Activated naive CD4-positive, alpha-beta T cell treated with anti-CD3 and anti-CD28 coated beads, Interleukin-2, amount 50 U/mL, for 72 hours (primary cell): ENCODE measurements around the gene PRKN. TPM values are rescaled to one million over a fixed set of nuclear protein-coding genes. Genes with fewer than 3 reads are reported as not detected.
A peak's percentile ranks its signal among the peaks of the same experiment; 100 is the strongest.

Source experiments
- ATAC-seq, 2 donors: fragments of 150-1000 bp; cut with Tn5 transposase; 2 replicates each; pipeline ENCODE4 v1.10.0; 2021; ENCODE audit warnings: mild to moderate bottlenecking in 2 of 2, moderate library complexity in 2 of 2
- DNase-seq, 2 donors: peaks; one replicate each; pipeline ENCODE4 v3.0.0; 2021 to 2022; ENCODE audit warnings: low spot score in 2 of 2
- H3K27ac Mint-ChIP-seq, 2 donors: one replicate each; pipeline ENCODE4 v1.8.0; 2022; ENCODE audit warnings: mild to moderate bottlenecking in 2 of 2, mixed read lengths in 2 of 2
- H3K36me3 Mint-ChIP-seq, 2 donors: one replicate each; pipeline ENCODE4 v1.8.0; 2022; ENCODE audit warnings: mixed read lengths in 2 of 2
- H3K9me3 Mint-ChIP-seq, 2 donors: one replicate each; pipeline ENCODE4 v1.8.0; 2022; ENCODE audit warnings: mixed read lengths in 2 of 2
- total RNA-seq, 2 donors: library from RNA; stranded (reverse); gene quantifications; one replicate each; pipeline ENCODE4 v1.2.3, GENCODE V29; 2022

The PRKN gene
- total RNA-seq, 2 donors from 2014 or later = 0.57 to 4.1 TPM

GRCh38 chr6:161674930-161675682 is 1052.5 kb downstream of the PRKN start:
- ATAC-seq (no peak), DNase-seq (no peak)
- Mint-ChIP-seq H3K36me3 (no peaks in the 10 kb centered on the region), H3K9me3 (no peaks in the 10 kb centered on the region), H3K27ac (no peak overlapping the region)

- Mint-ChIP-seq H3K27ac (no peak overlapping the region), H3K36me3 (no peaks in the 10 kb centered on the region), H3K9me3 (no peaks in the 10 kb centered on the region)
- DNase-seq = no peak
- ATAC-seq = no peak
Observed at GRCh38 chr6:161673026-161673425, 1054.5 kb downstream of the PRKN start.

GRCh38 chr6:161671117-161671516 is 1056.4 kb downstream of the PRKN start:
- no peak for ATAC-seq
- no peak for DNase-seq
- no peak overlapping the region for H3K27ac Mint-ChIP-seq
- no peaks in the 10 kb centered on the region for H3K36me3 Mint-ChIP-seq
- no peaks in the 10 kb centered on the region for H3K9me3 Mint-ChIP-seq

GRCh38 chr6:161668665-161669064 is 1058.9 kb downstream of the PRKN start:
- ATAC-seq = no peak
- DNase-seq = no peak
- Mint-ChIP-seq H3K36me3 (peaks cover 0 to 6% of the 10 kb centered on the region in 2 donors), H3K9me3 (peaks cover 0 to 5% of the 10 kb centered on the region in 2 donors), H3K27ac (no peak overlapping the region)

GRCh38 chr6:161667957-161668356 is 1059.6 kb downstream of the PRKN start:
- H3K27ac Mint-ChIP-seq = no peak overlapping the region
- H3K9me3 Mint-ChIP-seq = peaks cover 0 to 8% of the 10 kb centered on the region in 2 donors
- H3K36me3 Mint-ChIP-seq = peaks cover 0 to 6% of the 10 kb centered on the region in 2 donors
- no peak for ATAC-seq
- no peak for DNase-seq

- Mint-ChIP-seq H3K36me3 (peaks cover 4 to 6% of the 10 kb centered on the region in 2 donors), H3K27ac (no peak overlapping the region), H3K9me3 (peaks cover 5 to 18% of the 10 kb centered on the region in 2 donors)
- ATAC-seq = no peak
- DNase-seq = no peak
Observed at GRCh38 chr6:161663682-161664081, 1063.9 kb downstream of the PRKN start.

- no peak for DNase-seq
- H3K36me3 Mint-ChIP-seq = peaks cover 4 to 5% of the 10 kb centered on the region in 2 donors
- peak overlapping the region in 1 of 2 donors; percentile 7 for H3K27ac Mint-ChIP-seq
- peaks cover 5 to 18% of the 10 kb centered on the region in 2 donors for H3K9me3 Mint-ChIP-seq
- no peak for ATAC-seq
Observed at GRCh38 chr6:161660666-161661571, 1066.6 kb downstream of the PRKN start.

- Mint-ChIP-seq H3K9me3 (peaks cover 5 to 13% of the 10 kb centered on the region in 2 donors), H3K36me3 (peaks cover 0 to 4% of the 10 kb centered on the region in 2 donors), H3K27ac (no peak overlapping the region)
- ATAC-seq (no peak), DNase-seq (no peak)
Observed at GRCh38 chr6:161658211-161658610, 1069.4 kb downstream of the PRKN start.

- H3K27ac Mint-ChIP-seq = no peak overlapping the region
- DNase-seq = no peak
- peaks cover 0 to 5% of the 10 kb centered on the region in 2 donors for H3K9me3 Mint-ChIP-seq
- peaks cover 0 to 8% of the 10 kb centered on the region in 2 donors for H3K36me3 Mint-ChIP-seq
- no peak for ATAC-seq
Observed at GRCh38 chr6:161654209-161654608, 1073.4 kb downstream of the PRKN start.

GRCh38 chr6:161651949-161652348 is 1075.6 kb downstream of the PRKN start:
- DNase-seq (no peak), ATAC-seq (no peak)
- Mint-ChIP-seq H3K9me3 (peaks cover 0 to 5% of the 10 kb centered on the region in 2 donors), H3K36me3 (peaks cover 0 to 8% of the 10 kb centered on the region in 2 donors), H3K27ac (no peak overlapping the region)

- H3K36me3 Mint-ChIP-seq = peaks cover 0 to 13% of the 10 kb centered on the region in 2 donors
Observed at GRCh38 chr6:161649841-161650240, 1077.7 kb downstream of the PRKN start.

GRCh38 chr6:161649068-161649467 is 1078.5 kb downstream of the PRKN start:
- H3K36me3 Mint-ChIP-seq = peaks cover 0 to 13% of the 10 kb centered on the region in 2 donors
- H3K27ac Mint-ChIP-seq = no peak overlapping the region
- H3K9me3 Mint-ChIP-seq = peaks cover 4 to 12% of the 10 kb centered on the region in 2 donors
- ATAC-seq = no peak
- no peak for DNase-seq

More at GRCh38 chr6:161649841-161650240, 1077.7 kb downstream of the PRKN start:
- H3K27ac Mint-ChIP-seq = no peak overlapping the region
- peaks cover 4 to 9% of the 10 kb centered on the region in 2 donors for H3K9me3 Mint-ChIP-seq
- ATAC-seq (no peak), DNase-seq (no peak)

- H3K27ac Mint-ChIP-seq = no peak overlapping the region
- H3K36me3 Mint-ChIP-seq = peaks cover 0 to 13% of the 10 kb centered on the region in 2 donors
- DNase-seq (no peak), ATAC-seq (no peak)
- peaks cover 4 to 12% of the 10 kb centered on the region in 2 donors for H3K9me3 Mint-ChIP-seq
Observed at GRCh38 chr6:161647234-161647633, 1080.3 kb downstream of the PRKN start.

GRCh38 chr6:161644521-161644920 is 1083.0 kb downstream of the PRKN start:
- Mint-ChIP-seq H3K36me3 (peaks cover 4 to 7% of the 10 kb centered on the region in 2 donors), H3K9me3 (peaks cover 5 to 7% of the 10 kb centered on the region in 2 donors), H3K27ac (no peak overlapping the region)
- ATAC-seq (no peak), DNase-seq (no peak)

- peaks cover 7 to 13% of the 10 kb centered on the region in 2 donors for H3K9me3 Mint-ChIP-seq
- no peak overlapping the region for H3K27ac Mint-ChIP-seq
- ATAC-seq (no peak), DNase-seq (no peak)
- peaks cover 10% of the 10 kb centered on the region in 2 donors for H3K36me3 Mint-ChIP-seq
Observed at GRCh38 chr6:161641175-161641574, 1086.4 kb downstream of the PRKN start.

- DNase-seq (no peak), ATAC-seq (no peak)
- Mint-ChIP-seq H3K27ac (no peak overlapping the region), H3K9me3 (peaks cover 4 to 9% of the 10 kb centered on the region in 2 donors), H3K36me3 (peaks cover 5 to 10% of the 10 kb centered on the region in 2 donors)
Observed at GRCh38 chr6:161639772-161640171, 1087.8 kb downstream of the PRKN start.

- H3K9me3 Mint-ChIP-seq = peaks cover 0 to 9% of the 10 kb centered on the region in 2 donors
- no peak overlapping the region for H3K27ac Mint-ChIP-seq
- no peak for ATAC-seq
- no peak for DNase-seq
- H3K36me3 Mint-ChIP-seq = peaks cover 5 to 10% of the 10 kb centered on the region in 2 donors
Observed at GRCh38 chr6:161637658-161638057, 1089.9 kb downstream of the PRKN start.
